Ramos (cell line): ENCODE results near the gene CFAP126.
"Not testable (repeated sequence)": the region's sequence is repeated elsewhere in the genome, so short reads cannot be mapped to it uniquely, and the experiment has no call there.

Experiments used
- in situ Hi-C: fragments of 300-500 bp; cut with MboI; formaldehyde crosslinking; loops from one replicate; pipeline ENCODE4 v1.14.3; 2022; ENCODE audit warnings: low sequenced_read_pairs; ENCODE audit not compliant: unreplicated experiment

The CFAP126 gene, protein sequence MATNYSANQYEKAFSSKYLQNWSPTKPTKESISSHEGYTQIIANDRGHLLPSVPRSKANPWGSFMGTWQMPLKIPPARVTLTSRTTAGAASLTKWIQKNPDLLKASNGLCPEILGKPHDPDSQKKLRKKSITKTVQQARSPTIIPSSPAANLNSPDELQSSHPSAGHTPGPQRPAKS

DNA sequence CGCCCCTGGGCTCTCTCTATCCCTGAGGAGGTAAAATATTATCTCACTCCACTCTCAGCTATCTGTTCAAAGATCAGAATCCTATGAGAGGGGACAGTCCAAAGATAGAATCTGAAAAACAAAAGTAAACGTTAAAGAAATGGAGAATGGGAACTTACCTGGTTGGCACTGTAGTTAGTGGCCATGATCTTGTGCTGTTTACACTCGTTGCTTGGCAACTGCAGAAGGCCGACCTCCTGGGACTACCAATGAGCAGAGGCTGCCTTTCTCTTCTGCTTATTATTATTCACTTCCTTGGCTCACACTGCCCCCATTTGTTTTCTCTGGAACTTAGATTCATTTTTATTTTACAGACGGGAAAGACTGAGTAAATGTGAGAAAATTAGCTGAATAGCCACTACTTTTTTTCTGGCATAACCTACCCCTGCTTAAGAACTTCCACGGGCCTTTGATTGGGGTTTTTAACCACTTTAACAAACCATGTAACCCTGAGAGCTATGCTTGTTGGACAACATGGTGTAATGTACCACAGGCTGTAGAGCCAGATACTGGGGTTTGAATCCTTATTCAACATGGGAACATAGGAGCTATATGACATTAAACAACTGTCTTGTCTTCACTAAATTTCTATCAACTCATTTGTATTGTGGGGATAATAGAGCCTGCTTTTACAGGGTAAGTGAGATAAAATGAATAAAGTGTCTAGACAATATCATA is at the start of gene CFAP126:
TSS of gene CFAP126 (minus strand) at position 193 of the 717 bp plus-strand sequence. CDS start at position 185, 8 bp downstream.
- in situ Hi-C loops, result no loop called here

DNA sequence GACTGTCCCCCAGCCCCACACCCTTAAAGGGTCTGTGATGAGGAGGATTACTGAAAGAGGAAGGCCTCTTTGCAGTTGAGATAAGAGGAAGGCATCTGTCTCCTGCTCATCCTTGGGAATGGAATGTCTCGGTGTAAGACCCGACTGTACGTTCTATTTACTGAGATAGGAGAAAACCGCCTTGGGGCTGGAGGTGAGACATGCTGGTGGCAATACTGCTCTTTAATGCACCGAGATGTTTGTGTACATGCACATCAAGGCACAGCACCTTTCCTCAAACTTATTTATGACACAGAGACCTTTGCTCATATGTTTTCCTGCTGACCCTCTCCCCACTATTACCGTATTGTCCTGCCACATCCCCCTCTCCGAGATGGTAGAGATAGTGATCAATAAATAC is 45.4 kb upstream of the CFAP126 start:
- in situ Hi-C loops, result not testable (repeated sequence)

DNA sequence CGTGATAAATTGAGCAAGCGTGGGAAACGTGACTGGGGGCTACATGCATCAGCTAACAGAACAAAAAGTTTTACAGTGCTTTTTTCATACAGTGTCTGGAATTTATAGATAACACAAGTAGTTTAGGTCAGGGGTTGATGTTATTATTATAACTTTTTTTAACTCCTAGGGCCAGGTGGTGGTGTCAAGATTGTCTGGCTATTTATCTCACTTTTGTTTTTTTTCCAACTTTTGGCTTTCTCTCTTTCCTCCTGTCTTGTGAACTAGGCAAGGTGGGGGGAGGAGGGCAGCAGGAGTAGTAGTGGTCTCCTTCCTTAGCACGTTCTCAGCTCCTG is 42.9 kb upstream of the CFAP126 start:
- in situ Hi-C loops, result not testable (repeated sequence)

DNA sequence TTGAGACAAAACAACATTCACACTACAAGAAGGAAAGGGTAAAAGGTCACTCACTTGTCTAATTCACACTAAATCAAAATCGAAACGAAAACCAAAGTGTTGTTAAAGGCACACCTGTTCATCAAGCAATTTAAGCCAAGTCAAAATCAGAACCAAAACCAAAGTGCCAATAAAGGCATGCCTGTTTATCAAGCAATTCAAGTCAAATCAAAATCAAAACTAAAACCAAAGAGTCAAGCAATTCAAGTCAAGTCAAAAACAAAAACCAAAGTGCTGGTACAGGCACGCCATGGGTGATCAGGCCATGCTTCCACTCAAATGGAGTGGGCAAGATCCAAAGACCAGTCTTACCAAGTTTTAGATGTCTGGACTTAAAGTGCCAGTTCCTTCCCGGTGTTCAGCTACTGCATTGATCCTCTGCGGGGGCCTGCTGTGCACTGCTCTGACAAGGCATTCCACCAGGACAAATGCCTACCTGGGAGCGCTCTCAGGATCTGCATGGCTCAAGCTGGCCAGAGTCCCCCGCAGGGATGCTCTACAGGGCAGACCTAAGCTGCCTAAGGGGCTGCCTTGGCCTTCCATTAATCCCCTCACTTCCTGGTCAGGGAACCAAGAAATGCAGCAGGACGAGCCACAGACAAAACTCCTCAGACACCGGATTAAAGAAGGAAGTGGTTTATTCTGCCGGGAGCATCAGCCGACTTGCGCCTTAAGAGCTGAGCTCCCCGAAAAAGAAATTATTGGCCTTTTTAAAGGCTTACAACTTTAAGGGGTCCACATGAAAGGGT is 42.4 kb upstream of the CFAP126 start:
- in situ Hi-C loops, result not testable (repeated sequence)

DNA sequence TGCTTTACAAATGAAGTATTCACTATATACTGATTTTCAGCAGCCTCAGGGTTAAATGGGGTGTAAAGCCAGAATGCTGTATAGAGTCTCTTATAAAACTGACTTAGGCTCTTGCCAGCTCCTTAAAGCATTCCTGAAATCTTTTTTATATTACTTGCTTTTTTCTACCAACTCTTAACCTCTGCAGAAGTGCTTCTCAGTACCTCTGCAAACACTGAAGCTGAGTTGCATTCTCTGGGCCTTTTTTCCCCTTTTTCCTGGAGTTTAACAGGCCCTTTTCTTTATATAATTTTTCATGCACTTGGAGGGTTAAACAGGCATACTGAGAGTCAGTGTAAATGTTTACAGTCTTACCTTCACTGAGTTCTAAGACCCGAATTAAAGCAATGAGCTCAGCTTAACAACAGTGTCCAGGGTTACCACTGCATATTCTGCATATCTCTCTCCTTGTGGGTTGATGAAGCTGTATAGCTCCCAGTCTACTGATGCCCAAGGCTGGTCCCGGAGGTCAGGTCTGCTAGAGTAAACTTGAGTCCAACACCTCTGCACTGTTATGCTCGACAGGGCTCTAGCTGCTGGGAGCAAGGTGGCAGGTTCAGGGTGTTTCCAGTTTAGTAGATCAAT is 40.9 kb upstream of the CFAP126 start:
- in situ Hi-C loops, result no loop called here

DNA sequence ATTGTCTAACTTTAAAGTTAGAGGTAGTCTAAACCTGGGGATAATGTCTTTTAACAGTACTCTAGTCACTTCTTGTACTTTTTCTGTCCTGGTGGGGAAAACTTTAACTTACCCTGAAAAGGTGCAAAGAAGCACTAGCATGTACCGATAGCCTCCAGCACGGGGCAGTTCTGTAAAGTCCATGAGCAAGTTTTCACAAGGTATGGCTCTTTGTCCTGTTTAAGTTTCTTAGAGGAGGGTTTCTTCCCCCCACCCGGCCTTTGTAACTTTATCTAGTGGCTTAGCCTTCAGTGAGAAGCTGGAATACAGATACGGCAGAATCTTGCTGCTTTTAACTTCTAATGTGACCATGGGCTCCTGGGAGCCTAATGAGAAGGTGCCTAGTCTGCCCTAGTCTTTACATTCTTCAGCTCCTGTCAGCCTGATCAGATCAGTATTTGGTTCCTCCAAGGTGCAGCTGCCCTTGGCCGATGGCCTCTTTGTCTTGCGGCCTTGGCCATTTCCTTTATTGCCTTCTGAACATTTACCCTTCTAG is 39.8 kb upstream of the CFAP126 start:
- in situ Hi-C loops, result no loop called here

DNA sequence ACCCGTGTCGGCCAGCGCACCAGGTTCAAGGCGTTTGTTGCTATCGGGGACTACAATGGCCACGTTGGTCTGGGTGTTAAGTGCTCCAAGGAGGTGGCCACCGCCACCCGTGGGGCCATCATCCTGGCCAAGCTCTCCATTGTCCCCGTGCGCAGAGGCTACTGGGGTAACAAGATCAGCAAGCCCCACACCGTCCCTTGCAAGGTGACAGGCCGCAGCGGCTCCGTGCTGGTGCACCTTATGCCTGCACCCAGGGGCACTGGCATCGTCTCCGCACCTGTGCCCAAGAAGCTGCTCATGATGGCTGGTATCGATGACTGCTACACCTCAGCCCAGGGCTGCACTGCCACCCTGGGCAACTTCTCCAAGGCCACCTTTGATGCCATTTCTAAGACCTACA is 38.9 kb upstream of the CFAP126 start:
- in situ Hi-C loops, result not testable (repeated sequence)

DNA sequence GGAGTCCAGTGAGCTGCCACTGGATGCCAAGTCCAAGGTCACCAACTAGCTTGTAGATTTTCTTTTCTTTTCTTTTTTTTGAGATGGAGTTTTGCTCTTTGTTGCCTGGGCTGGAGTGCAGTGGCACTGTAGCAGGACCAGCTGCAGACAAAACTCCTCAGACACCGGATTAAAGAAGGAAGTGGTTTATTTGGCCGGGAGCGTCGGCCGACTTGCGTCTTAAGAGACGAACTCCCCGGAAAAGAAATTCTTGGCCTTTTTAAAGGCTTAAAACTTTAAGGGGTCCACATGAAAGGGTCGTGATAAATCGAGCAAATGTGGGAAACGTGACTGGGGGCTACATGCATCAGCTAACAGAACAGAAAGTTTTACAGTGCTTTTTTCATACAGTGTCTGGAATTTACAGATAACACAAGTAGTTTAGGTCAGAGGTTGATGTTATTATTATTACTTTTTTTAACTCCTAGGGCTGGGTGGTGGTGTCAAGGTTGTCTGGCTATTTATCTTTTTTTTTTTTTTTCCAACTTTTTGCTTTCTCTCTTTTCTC is 36.4 kb upstream of the CFAP126 start:
- in situ Hi-C loops, result no loop called here

DNA sequence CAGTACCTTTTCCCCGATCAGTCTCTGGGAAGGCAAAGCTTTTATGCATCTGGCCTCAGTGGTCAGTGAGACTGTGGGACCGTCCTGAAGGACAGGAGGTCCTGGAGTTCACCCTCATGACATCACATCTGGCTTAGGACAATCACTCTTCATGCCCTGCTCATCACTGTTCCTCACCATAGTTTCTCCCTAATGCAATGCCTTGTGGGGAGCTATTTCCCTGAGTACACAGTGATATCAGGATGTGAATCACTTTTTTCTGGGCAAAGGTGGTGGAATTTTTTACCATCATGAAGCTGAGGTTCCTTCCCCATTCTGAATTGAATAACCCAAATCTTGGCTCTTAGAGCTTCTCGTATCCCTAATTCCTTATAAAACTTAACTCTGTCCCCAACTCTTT is 34.8 kb upstream of the CFAP126 start:
- in situ Hi-C loops, result no loop called here

DNA sequence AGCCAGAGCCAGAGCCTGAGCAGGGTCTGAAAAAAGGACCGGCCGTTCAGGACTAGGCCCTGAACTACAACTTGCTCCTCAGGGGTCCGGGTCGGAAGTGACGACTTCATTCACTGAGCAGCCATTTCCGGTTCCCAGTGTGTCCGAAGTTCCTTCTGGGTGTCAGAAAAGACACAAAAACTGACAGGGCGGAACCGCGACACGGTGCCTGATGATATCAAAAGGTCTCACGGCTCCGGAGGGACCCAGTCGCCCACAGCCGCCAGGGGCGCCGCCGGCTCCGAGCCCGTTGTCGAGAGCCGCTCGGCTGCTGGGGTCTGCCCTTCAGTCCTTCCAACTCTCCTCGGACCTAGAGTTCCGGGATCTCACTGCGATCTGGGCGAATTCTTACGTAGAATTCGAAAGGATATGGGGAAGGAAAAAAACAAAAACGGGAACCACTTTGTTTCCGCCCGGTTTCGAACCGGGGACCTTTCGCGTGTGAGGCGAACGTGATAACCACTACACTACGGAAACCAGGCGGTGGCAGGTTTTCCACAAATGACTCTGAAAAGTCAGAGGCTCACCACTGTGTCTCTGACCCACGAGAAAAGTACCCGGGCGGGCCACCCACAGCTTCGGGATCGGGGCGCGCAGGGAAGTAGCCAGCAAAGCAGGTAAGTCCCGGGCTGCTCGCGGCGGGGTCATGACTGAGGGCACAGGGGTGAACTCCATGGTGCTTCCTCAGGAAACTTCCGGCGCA is 31.8 kb upstream of the CFAP126 start:
- in situ Hi-C loops, result loop anchor here (25.0 kb wide), 1 partner anchor 987 kb away; the partner anchor contains the start of gene VANGL2

DNA sequence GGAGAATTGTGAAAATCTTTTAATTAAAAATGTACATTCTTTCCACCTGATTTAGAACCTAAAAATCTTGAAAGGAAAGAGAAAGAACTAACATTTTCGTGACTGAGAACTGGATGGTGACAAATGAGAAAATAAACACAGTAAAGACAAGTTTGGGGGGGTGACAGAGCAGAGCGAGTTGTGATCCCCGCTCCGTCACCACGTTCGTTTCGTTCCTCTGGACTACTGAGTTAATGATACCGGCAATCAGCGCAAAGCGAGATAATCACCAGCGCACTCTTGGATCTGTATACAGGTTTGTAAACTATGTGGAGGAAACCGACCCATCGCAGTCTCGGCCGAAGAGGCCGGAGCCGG is 31.2 kb upstream of the CFAP126 start:
- in situ Hi-C loops, result loop anchor here (25.0 kb wide), 1 partner anchor 987 kb away; the partner anchor contains the start of gene VANGL2

DNA sequence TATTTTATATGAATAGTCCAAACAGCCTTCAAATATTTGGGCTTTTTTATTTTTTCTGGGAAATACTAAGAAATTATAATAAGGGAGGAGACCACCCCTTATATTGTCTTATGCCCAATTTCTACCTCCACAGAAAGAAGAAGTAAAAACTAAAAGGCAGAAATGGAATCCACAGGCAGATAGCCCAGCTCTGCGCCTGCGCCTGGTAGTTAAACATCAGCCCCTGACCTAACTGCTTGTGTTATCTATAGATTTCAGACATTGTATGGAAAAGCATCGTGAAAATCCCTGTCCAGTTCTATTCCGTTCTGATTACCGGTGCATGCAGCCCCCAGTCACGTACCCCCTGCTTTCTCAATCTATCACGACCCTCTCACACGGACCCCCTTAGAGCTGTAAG is 29.4 kb upstream of the CFAP126 start:
- in situ Hi-C loops, result loop anchor here (25.0 kb wide), 1 partner anchor 985 kb away; the partner anchor contains the start of gene VANGL2

DNA sequence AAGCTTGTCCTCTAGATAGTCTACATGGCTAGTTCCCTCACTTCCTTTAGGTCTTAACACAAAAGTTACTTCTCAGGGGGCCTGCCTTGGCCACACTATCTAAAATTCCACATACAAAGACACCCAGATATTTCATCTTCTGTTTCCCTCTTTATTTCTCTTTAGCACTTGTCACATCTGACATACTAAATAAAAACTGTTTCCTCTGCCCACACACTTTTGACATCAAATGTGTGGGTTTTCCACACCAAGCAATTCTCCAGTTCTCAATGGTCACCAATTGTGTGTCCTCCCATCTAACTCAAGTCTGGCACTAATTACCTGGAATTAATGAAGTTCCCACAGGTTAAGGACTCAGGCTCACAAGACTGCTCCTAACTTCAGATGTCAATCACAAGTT is 25.5 kb upstream of the CFAP126 start:
- in situ Hi-C loops, result loop anchor here (25.0 kb wide), 1 partner anchor 981 kb away; the partner anchor contains the start of gene VANGL2

DNA sequence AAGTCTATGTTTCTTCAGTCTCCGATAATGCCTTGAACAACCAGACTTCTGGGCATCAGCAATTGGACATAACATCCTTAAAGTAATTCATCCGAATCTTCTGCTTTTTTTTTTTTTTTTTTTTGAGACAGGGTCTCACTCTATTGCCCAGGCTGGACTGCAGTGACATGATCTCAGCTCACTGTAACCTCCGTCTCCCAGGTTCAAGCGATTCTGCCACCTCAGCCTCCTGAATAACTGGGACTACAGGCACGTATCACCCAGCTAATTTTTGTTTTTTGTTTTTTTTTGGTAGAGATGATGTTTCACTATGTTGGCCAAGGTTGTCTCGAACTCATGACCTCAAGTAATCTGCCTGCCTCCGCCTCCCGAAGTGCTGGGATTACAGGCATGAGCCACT is 23.9 kb upstream of the CFAP126 start:
- in situ Hi-C loops, result loop anchor here (25.0 kb wide), 1 partner anchor 979 kb away; the partner anchor contains the start of gene VANGL2

DNA sequence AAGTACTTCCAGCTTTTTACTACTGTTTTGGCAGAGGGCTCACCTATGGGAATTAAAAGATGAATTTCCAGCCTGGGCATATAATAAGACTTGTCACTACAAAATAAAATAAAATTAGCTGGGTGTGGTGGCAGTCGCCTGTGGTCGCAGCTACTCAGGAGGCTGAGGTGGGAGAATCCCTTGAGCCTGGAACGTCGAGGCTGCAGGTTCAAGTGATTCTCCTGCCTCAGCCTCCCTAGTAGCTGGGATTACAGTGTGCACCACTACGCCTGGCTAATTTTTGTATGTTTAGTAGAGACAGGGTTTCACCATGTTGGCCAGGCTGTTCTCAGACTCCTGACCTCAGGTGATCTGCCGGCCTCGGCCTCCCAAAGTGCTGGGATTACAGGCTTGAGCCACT is 23.5 kb upstream of the CFAP126 start:
- in situ Hi-C loops, result loop anchor here (25.0 kb wide), 1 partner anchor 979 kb away; the partner anchor contains the start of gene VANGL2

DNA sequence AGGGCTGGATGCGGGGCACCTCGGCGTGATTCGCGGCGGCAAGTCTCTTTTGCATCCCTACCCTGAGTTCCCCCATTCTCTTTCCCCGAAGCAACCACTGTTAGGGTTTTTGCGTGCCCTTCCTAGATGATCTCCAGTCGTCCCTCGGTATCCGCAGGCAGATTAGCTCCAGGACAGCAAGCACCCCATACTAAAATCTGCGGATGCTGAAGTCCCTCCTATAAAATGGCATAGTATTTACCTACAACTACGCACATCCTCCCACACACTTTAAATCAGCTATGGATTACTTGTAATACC is 22.8 kb upstream of the CFAP126 start:
- in situ Hi-C loops, result loop anchor here (25.0 kb wide), 1 partner anchor 978 kb away; the partner anchor contains the start of gene VANGL2

DNA sequence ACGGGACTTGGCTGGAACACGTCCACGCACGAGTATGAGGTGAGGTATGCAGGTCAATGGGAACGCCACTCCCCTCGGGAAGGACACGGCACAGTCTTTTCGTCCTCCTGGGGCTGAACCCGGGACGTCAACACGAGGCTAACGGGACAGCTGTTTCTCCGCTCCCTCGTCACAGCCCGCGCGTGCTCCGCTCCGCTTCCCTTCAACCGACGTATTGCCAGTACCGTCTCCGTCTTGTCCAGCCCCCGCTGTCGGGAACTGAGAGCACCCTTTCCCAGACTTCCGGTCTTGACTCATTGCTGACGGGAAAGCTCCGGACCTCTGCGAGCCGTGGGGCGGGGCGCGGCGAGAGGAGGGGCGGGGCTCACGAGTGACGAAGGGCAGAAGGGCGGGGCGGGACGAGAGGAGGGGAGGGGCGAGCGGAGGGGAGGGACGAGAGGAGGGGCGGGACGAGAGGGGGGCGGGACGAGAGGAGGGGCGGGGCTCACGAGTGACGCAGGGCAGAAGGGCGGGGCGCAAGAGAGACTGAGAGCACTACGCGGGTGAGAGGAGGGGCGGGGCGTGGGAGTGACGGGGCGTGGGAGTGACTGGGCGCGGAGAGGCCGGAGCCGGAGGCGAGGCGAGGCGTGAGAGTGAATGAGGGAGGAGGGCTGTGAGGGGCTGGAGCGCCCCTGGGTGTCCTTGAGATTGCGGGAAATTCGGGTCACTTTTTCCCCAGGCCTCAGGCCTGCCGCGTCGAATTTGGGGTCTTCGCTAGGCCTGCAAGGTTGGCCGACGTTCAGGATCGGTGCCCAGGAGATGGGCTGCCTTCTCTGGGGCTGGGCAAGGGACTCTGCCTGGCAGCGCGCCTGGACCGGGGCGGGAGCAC is 22.2 kb upstream of the CFAP126 start:
- in situ Hi-C loops, result loop anchor here (10.0 to 25.0 kb wide), 2 partner anchors 165 to 978 kb away; partner anchors contain the start of genes APOA2, TOMM40L and VANGL2

DNA sequence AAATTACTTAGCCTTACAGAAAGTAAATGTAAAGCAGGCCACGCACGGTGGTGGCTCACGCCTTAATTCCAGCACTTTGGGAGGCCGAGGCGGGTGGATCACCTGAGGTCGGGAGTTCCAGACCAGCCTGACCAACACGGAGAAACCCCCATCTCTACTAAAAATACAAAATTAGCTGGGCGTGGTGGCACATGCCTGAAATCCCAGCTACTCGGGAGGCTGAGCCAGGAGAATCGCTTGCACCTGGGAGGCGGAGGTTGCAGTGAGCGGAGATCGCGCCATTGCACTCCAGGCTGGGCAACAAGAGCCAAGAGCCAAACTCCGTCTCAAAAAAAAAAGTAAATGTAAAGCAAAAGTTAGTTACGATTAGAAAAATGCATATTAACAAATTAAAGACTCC is 21.5 kb upstream of the CFAP126 start:
- in situ Hi-C loops, result loop anchor here (10.0 to 25.0 kb wide), 2 partner anchors 164 to 977 kb away; partner anchors contain the start of genes APOA2, TOMM40L and VANGL2
